GM13977 (cell line): ENCODE data around the gene PHLDB2.

Experiments used
- DNase-seq: peaks from one replicate; pipeline ENCODE4 v3.0.0; 2012; ENCODE audit warnings: low spot score
- CTCF ChIP-seq: IDR thresholded peaks from 2 replicates; pipeline ENCODE4 v1.5.1; 2012; ENCODE audit warnings: mild to moderate bottlenecking, control low read depth; ENCODE audit not compliant: insufficient read depth; ENCODE audit errors: extremely low read depth, missing control alignments
- in situ Hi-C: fragments of 300-500 bp; cut with MboI; formaldehyde crosslinking; loops from one replicate; pipeline ENCODE4 v1.12.0; 2022; ENCODE audit warnings: low sequenced_read_pairs, low pct_unique_long_range_greater_than_20kb, mixed read lengths, inconsistent platforms; ENCODE audit not compliant: unreplicated experiment

The PHLDB2 gene

DNA sequence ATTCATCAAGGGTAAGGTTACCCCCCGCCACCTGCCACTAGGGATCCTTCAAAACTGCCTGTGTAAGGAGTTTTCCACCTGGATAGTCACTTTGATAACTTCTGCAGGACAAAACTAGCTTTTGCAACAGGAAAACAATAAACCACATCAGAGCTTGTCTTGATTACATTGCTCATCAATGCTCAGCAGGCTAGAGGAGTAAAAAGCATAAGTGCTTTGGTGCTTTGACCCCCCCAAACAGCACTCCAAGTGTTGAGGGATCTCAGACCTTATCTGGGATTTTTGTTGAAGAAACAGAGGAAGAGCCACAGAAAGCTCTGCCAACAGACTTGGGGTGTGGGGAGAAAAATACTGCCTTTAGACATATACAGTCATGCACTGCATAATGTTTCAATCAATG lies 10.8 kb upstream of the PHLDB2 start:
- no peak for DNase-seq
- no peak for TF ChIP-seq CTCF
- in situ Hi-C loops: no loop called here

- DNase-seq: no peak
- TF ChIP-seq CTCF: no peak
- in situ Hi-C loops: no loop called here
Observed at GRCh38 chr3:111848778-111849177, 10.3 kb upstream of the PHLDB2 start.

GRCh38 chr3:111850537-111850936 lies 8.5 kb upstream of the PHLDB2 start:
- TF ChIP-seq CTCF: no peak
- in situ Hi-C loops: no loop called here
- no peak for DNase-seq

DNA sequence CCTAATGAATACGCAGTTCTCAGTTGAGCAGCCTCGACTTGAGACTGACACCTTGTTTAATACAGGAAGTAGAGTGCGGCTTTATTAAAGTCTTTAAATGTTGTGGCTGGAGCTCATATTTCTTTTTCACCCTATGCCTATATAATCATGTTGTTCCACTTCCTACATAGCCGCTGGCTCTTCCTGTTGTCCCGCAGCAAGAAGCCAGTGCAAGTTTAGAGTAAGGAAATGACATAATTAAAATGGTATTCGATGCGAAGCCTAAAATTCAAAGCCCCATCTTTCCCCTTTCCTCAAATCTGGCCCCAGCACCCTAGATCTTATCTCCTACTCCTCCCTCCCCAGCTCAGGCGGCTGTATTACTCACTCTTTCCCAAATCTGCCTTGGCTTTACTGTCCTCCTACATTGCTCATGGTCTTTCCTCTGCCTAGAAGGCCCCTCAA lies 7.5 kb upstream of the PHLDB2 start:
- no peak for DNase-seq
- in situ Hi-C loops: no loop called here
- TF ChIP-seq CTCF: no peak

GRCh38 chr3:111852540-111852939 lies 6.5 kb upstream of the PHLDB2 start:
- DNase-seq: no peak
- no peak for TF ChIP-seq CTCF
- in situ Hi-C loops: no loop called here

GRCh38 chr3:111853068-111853467 lies 6.0 kb upstream of the PHLDB2 start:
- no peak for DNase-seq
- in situ Hi-C loops: no loop called here
- TF ChIP-seq CTCF: no peak

- no peak for TF ChIP-seq CTCF
- DNase-seq: no peak
- in situ Hi-C loops: no loop called here
Observed at GRCh38 chr3:111854990-111855389, 4.1 kb upstream of the PHLDB2 start.
